Glomerular endothelial cell (primary cell): ENCODE measurements around the gene FREM1. TPM values are rescaled to one million over a fixed set of nuclear protein-coding genes. Genes with fewer than 3 reads are reported as not detected.
A peak's percentile ranks its signal among the peaks of the same experiment; 100 is the strongest.

ENCODE experiments used
- DNase-seq: peaks from one replicate; pipeline ENCODE4 v3.0.0-alpha.2; 2011; ENCODE audit warnings: low read depth, low spot score; ENCODE audit errors: extremely low read depth
- total RNA-seq: library from RNA; depleted of rRNA; stranded (reverse); fragments of >200 nt; gene quantifications from 2 replicates; pipeline ENCODE4 v1.2.3, GENCODE V29; 2015

The FREM1 gene
- total RNA-seq, 1 donor from 2014 or later = 0.06 TPM

- no peak for DNase-seq
Measured at GRCh38 chr9:14822666-14823065, 87.6 kb downstream of the FREM1 start.

GRCh38 chr9:14819183-14819582 is 91.0 kb downstream of the FREM1 start:
- DNase-seq = no peak

GRCh38 chr9:14814249-14814628 is 96.0 kb downstream of the FREM1 start:
- no peak for DNase-seq

GRCh38 chr9:14813336-14814248 is 96.6 kb downstream of the FREM1 start:
- no peak for DNase-seq

DNA sequence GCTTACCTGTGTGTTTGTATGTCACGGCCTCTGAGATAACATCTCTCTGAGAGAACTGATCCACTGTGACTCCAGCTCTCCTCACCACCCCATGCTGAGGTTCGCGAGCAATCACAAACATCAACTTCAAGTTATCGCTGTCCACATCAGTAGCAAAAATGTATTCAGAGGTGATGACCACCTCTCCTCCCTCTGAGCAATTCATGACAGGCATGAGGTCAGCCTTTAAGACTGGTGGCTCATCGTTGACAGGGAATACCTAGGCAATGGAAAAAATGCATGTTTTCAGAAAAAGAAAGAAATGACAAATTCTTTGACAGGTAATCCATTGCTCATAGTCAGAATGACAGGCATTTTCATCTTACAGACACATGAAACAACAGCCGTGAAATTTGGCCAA is 97.4 kb downstream of the FREM1 start:
- DNase-seq = no peak

DNA sequence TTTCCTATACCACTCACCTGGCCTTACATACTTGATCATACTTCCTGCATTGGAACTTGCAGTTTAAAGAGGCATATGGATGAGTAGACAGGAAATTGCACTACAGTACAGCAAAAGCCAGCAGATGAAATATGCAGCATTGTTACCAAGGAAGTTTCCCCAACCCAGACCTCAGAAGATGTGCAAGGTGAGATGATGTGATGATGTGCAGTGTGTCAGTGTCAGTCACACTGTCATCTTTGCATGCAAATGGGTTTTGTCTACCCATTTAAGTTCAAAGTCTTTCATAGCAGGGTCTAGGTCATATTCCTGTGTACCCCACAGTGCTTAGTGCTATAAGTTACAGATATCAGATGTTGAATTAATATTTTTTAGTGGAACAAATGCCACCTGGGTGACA is 98.4 kb downstream of the FREM1 start:
- no peak for DNase-seq

- DNase-seq = no peak
Measured at GRCh38 chr9:14806941-14807520, 103.2 kb downstream of the FREM1 start.

- no peak for DNase-seq
Measured at GRCh38 chr9:14799030-14799429, 111.2 kb downstream of the FREM1 start.

DNA sequence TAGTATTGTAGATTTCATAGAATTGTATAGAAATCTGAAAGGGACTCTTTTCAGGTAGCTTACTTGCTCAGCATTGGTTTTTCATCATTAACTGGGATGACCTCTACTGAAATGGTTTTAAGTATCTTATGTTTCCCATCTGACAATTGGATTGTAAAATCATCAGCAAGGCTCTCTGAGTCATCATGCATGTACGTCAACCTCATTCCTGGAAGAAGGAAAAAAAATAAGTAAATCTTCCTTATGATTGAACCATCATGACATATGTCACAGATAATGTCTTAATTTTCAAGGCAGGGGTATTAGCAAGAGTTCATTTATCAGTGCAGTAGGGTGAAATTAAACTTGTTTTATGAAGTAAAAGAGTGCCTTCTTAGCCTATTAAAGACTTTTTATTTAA is 112.8 kb downstream of the FREM1 start:
- no peak for DNase-seq

- DNase-seq = no peak
Measured at GRCh38 chr9:14793389-14793788, 116.8 kb downstream of the FREM1 start.

DNA sequence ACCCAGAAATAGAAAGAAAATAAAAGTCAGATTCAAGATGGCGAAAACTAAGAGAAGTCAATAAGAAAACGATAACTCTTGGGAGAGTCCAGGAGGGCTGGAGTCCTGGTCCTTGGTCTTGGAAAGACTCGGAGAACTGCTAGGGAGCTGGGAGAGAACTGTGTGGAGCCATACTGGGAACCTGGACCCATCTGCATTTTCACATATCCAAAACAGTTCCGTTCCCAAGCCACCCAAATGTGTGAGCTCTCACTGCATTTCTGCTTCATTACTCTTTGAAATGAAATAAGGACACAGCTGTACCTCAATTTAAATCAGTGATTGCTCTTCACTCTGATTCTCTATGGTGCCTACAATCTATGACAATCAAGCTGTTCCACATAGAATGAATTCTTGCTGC is 119.6 kb downstream of the FREM1 start:
- DNase-seq = no peak

DNA sequence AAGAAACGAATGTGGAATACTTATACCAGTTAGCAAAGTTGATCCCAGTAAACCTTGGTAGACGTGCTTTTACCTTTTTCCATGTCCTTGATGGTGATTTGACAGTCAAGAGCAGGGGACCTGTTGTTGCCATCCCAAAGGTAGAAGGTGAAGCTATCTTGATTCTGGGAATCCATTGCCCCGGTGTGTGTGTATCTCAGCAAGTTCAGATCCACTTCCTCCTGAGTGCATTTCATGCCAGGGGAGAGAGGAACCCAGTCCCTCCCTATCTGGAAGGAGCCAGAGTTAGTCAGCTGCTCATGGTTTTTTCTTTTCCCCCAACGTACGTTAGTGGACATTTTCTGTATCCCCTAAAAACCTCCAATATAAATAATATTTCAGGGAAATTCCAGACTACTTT is 121.4 kb downstream of the FREM1 start:
- no peak for DNase-seq

DNA sequence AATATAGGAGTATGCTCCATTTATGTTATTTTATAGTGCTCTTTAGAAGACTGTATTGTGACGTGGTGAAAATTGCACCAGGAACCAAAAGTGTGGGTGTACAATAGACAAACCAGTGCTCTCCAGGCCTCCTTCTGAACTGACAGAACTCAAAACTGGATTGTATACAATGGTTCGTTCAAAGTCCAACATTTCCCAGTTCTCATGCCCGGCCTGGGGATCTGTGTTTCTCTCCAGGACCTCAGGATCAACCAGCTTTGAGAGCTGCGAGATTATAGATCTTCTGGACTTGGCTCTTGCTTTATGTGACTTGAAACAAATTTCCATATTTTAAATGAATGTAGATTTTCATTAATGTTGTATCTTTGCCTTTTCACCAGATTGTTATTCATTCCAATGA is 126.9 kb downstream of the FREM1 start:
- DNase-seq = no peak

DNA sequence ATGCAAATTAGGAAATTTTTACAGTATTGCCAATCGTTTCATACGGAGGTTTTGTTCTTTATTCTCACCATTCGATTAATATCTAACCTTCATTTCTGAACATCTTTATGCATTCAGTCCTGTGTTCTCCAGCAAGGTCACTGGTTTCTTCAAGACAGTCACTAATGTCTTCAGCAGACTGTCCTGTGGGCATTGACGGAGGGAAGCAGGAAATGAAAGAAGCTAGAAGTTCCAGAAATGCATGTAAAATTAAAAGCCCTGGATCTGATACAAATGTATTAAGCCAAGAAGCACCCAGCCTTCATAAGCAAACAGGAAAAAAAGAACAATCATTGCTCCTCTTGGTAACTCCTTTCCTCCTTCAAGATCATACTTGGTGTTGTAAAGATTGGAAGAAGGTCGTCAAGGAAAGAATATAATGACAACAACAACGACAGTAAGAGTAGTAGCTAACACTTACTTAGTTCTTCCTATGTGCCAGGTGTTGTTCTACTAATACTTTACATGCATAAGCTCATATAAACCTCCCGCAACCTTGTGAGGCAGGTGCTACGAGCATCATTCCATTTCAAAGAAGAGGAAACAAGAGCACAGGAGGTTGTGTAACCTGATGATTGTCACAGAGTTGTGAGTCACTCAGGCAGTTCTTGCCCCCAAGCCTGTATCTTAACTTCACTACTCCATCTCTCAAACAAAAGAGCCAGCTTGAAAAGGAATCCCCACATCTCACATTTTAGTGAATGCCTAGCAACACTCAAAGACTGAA is 127.8 kb downstream of the FREM1 start:
- no peak for DNase-seq

GRCh38 chr9:14780693-14781092 is 129.5 kb downstream of the FREM1 start:
- no peak for DNase-seq

GRCh38 chr9:14780251-14780650 is 130.0 kb downstream of the FREM1 start:
- no peak for DNase-seq

GRCh38 chr9:14779566-14780022 is 130.6 kb downstream of the FREM1 start:
- no peak for DNase-seq

DNA sequence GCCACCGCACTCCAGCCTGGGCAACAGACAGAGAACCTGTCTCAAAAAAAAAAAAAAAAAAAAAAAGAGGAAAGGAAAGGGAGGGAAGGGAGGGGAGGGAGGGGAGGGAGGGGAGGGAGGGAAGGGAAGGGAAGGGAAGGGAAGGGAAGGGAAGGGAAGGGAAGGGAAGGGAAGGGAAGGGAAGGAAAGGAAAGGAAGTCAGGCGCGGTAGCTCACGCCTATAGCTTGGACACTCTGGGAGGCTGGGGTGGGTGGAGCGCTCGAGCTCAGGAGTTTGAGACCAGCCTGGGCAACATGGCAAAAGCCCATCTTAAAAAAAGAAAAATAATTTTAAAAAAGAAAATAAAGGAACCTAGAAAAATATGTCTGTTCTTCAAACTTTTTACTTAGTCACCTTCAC is 131.7 kb downstream of the FREM1 start:
- no peak for DNase-seq

DNA sequence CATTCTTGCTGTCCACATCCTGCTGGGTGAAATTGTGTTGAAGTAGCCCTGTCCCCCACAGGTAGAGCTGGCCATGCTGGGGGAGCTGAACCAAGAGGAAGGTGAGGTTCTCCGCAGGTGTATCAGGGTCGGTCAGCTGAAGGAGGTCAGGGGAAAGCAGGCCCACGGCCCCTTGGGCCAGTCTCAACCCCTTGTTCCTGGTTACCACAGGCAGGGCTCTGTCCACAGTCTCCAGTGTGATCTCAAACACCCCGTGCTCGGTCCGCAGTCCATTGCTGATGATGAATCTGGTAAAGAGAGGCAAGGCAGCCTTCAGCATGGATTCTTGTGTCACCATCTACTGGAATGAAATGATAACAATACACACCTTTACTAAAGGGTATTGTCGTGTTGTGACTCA is 134.3 kb downstream of the FREM1 start:
- DNase-seq = no peak

DNA sequence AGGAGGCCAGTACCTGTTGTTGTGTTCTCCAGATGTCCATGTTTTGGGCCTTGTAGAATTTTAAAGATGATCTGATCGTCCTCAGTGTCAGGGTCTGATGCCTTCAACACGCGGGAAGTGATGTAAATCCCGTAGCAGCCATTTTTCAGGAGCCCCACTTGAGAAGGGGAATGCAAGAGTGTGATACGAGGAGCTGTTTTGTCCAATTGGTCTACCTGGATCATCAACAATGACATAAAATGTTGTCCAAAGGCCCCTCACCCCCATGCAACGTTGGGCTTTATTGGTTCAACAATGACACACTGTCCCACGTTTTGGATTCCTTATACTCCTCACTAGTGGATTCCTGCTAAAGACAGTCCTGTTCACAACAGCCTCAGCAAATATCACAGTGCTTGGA is 139.6 kb downstream of the FREM1 start:
- DNase-seq = no peak

DNA sequence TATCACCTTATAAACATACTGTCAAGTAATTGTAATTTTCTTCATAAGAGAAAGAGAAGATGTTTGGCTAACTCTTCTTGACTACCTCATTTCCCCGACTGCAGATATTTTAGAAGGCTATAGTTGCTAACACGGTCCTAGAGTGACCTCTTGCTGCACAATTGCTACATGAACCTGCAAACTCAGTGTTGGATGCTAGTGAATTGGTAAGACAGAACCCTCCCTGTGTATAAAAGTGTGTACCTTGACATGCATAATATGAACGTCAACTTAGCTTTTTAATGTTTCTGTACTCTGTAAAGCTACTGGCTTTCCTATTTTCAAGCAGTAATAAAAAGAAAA is 141.0 kb downstream of the FREM1 start:
- DNase-seq = peak; percentile 41
